ENCODE data around the gene ETFA.

DNA sequence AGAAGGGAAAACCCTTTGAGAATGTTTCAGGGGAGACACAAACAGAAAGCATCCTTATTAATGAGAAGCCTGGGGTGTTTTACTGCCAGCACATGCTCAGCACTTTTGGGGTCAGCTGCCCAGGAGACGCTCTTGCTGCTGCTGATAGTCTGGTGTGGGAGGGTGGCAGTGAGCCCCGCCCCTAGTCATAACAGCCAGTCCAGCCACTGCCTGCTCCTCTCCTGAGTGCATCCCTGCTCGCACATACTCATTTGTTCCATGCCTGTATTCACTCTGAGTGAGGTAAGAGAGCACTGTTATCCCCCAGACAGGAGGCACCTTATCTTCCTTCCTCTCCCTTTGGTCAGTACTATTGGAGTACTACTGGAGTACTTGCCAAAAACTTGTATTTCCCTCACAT lies 101.3 kb downstream of the ETFA start:
- TF ChIP-seq, protein P1, sequence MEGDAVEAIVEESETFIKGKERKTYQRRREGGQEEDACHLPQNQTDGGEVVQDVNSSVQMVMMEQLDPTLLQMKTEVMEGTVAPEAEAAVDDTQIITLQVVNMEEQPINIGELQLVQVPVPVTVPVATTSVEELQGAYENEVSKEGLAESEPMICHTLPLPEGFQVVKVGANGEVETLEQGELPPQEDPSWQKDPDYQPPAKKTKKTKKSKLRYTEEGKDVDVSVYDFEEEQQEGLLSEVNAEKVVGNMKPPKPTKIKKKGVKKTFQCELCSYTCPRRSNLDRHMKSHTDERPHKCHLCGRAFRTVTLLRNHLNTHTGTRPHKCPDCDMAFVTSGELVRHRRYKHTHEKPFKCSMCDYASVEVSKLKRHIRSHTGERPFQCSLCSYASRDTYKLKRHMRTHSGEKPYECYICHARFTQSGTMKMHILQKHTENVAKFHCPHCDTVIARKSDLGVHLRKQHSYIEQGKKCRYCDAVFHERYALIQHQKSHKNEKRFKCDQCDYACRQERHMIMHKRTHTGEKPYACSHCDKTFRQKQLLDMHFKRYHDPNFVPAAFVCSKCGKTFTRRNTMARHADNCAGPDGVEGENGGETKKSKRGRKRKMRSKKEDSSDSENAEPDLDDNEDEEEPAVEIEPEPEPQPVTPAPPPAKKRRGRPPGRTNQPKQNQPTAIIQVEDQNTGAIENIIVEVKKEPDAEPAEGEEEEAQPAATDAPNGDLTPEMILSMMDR (IDR thresholded peaks at IDR 0.05; ENCODE audit: low read depth, low read length): no peak
- no peak for TF ChIP-seq EZH2phosphoT487 (IDR thresholded peaks at IDR 0.05; ENCODE audit: low read depth)
